GM21390 (cell line): ENCODE results near the gene AP1B1.
"Not testable (repeated sequence)": the region's sequence is repeated elsewhere in the genome, so short reads cannot be mapped to it uniquely, and the experiment has no call there.

ENCODE experiments used
- ATAC-seq: cut with Tn5 transposase; IDR thresholded peaks from one replicate; pipeline ENCODE4 v1.9.1; 2021; ENCODE audit not compliant: unreplicated experiment

The AP1B1 gene

GRCh38 chr22:29388759-29389090, 355 bp upstream of the AP1B1 start:
- peak; percentile 4 for ATAC-seq

DNA sequence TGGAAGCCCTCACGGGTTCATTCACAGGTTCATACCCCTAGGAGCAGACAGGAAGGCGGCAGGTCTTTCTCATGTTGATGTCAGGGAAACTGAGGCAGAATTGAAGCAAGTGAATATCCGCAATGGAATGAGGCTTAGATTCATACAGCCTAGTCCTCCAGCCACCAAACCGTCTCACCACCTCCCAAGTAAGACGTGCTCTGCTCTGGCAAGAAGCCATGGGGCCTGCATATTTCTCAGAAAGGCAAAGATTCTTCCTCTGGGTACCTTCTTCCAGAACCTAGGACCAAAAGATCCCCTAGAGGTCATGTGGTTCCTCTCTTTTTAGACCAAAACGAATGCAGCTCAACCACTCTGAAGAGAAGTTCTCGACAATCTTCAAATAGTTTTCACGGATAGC, 1.7 kb downstream of the AP1B1 start:
- no peak for ATAC-seq

- no peak for ATAC-seq
These were observed 2.6 kb downstream of the AP1B1 start for GRCh38 chr22:29385748-29386147.

DNA sequence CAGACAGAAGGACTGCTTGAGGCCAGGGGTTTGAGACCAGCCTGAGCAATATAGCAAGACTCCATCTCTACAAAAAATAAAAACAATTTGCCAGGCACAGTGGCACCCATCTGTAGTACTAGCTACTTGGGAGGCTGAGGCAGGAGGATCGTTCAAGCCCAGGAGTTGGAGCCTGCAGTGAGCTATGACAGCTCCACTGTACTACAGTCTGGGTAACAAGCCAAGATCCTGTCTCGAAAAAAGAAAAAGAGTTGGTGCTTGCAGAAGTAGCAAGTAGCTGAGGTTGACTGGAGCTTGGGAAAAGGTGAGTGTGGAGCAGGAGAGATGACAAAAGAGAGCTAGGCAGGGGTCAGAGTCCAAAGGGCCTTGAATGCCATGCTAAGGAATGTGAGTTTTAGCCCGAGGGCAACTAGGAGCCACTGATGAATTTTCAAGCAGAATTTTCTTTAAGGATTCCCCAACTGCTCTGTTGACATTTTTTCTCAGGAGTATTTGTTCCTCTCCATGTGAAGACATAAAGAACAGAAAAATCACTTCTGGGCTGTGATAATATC, 3.1 kb downstream of the AP1B1 start:
- ATAC-seq, result no peak

DNA sequence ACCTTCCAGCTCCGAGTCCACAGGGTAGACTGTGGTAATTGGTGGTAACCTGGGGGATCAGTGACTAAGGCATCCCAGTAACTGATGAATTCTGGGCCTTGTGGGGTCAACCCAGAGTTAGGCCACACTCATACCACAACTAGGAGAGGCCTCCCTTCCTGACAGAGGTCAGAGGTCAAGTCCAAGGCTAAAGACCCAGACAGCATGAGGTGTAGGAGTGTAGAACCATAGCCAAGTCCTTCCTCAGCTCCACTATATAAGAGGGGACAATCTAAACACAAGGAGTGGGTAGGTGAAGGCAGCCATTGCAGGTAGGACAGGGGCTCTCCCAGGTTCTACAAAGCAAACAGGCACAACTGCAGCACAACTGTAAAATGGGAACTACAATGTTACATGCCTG, 4.6 kb downstream of the AP1B1 start:
- no peak for ATAC-seq

DNA sequence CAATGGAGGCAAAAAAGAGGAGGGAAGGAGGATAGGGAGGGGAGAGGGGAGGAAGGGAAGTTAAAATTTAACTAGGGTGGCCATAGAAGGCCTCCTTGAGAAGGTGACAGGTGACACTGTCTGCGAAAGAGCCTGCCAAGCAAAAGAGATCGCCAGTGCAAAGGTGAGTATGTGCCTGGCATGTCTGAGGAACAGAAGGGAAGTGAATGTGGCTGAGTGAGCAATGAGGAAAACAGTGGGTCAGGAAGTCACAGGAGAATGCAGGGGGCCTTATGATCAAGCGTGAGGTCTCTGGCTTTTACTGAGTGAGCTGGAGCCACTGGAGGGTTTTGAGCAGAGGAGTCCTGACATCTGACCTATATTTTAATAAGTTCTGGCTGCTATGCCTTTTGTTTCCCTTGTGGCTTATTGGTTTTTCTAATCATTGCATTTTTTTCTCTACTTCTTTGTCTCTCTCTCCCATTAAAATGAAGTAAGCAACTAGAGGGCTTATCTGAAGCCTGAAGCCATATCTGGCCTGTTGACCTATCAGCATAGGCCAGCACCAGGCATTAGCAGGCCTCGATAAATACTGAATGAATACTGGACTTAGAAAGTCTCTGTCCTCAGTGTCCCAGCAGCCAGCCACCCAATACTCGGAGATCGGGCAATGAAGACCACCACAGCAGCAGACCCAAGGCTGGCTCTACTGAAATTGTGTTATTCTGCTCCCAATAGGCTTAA, 5.6 kb downstream of the AP1B1 start:
- ATAC-seq, result no peak

DNA sequence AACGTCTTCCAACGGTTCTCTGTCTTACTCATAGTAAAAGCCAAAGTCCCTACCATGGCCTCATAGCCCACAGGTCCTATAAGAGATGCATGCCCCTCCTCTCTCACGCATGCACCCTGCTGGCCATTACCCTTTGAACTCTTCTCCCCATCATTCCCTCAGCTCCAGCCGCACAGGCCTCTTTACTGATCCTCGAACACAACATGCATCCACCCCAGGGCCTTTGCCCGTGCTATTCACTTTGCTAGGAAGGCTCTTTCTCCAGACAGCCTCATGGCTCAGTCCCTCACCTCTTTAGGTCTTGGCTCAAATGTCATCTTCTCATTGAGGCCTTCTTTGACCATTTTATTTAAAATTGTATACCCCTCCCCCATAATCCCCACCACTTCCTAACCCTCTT, 7.5 kb downstream of the AP1B1 start:
- ATAC-seq, result no peak

GRCh38 chr22:29380032-29380781, 8.2 kb downstream of the AP1B1 start:
- ATAC-seq, result no peak

GRCh38 chr22:29379258-29379657, 9.1 kb downstream of the AP1B1 start:
- no peak for ATAC-seq

- no peak for ATAC-seq
These were observed 10.4 kb downstream of the AP1B1 start for GRCh38 chr22:29377979-29378378.

DNA sequence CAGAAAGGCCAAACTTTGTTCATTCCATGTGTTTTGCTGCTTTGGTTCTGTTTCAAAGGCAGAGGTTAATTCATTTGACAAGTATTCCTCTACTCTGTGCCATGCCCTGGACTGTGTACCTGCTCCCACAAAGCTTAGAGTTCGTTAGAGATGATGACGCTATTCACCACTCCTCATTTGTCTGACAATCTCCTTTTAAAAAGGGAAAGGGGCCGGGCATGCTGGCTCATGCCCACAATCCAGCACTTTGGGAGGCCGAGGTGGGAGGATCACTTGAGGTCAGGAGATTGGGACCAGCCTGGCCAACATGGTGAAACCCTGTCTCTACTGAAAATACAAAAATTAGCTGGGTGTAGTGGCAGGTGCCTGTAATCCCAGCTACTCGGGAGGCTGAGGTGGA, 11.7 kb downstream of the AP1B1 start:
- ATAC-seq, result not testable (repeated sequence)

- ATAC-seq, result no peak
These were observed 12.8 kb downstream of the AP1B1 start for GRCh38 chr22:29375398-29376076.

GRCh38 chr22:29374806-29375205, 13.6 kb downstream of the AP1B1 start:
- not testable (repeated sequence) for ATAC-seq

DNA sequence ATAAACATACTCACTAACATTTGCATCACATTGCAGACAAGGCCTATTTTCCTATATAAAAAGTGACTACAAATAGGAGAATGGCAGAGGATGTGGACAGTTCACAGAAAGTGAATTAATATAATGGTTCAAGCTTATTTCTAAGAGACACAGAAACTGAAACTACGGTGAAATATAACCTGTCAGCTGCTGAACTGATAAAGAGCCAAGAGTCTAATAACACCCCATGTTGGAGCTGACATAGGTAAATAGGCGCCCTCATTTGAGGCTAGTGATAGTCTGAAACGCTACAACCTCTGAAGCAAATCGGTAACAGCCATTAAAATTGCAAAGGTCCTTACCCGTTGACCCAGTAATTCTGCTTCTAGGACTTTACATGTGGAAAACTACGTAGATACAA, 14.0 kb downstream of the AP1B1 start:
- no peak for ATAC-seq

DNA sequence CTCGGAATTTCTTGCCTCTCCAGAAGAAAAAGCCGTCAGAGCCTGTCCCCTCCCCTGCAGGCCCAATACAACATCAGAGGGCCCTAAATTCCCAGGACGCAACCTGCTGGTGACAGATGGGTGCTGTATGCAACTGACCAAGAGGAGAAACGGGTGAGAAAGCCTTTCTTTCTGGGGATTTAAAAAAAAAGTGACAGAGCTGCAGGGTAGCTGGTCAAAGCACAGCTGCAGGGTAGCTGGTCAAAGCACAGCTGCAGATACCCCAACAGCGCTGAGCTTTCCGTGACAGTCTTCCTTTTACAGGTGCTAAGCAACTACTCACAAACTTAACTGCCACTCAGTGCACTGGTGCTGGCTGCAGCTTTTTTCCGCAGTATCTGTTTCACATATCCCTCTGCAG, 17.8 kb downstream of the AP1B1 start:
- no peak for ATAC-seq

DNA sequence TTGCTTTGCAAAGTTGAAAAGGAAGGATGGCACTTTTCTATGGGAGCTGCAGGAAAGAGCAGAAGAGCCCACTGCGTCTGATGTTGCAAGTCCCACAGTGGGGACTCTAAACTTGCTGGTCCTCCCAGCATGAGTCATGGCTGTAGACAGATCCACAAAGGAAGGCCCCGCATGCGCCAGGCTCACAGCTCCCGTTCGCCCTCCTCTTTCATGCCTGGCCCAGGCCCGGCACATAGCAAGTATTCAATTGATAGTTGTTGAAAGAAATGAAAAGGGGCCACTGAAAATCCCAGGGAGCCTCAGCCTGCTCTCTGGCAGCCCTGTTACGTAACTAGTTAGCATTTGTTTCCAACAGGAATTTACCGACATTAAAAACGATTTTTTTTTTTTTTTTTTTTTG, 18.9 kb downstream of the AP1B1 start:
- no peak for ATAC-seq

DNA sequence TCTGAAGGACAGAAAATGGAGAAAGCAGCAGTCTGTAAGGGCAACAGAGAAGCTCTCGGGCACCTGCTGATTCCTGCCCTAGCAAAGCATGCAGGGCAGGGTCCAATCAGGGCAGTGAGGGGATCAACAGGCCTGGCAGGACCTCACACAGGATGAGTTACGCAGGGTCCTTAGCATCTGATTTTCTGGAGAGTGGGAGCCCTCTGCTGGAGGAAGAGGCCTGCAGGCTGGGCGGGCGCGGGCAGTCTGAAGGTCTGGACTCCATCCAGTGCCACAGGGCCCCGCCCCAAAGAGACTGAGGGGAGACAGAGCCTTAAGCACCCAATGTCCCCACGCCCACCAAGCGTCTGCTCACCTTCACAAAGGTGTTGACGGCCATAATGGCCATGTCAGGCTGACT, 28.9 kb downstream of the AP1B1 start:
- ATAC-seq, result no peak

DNA sequence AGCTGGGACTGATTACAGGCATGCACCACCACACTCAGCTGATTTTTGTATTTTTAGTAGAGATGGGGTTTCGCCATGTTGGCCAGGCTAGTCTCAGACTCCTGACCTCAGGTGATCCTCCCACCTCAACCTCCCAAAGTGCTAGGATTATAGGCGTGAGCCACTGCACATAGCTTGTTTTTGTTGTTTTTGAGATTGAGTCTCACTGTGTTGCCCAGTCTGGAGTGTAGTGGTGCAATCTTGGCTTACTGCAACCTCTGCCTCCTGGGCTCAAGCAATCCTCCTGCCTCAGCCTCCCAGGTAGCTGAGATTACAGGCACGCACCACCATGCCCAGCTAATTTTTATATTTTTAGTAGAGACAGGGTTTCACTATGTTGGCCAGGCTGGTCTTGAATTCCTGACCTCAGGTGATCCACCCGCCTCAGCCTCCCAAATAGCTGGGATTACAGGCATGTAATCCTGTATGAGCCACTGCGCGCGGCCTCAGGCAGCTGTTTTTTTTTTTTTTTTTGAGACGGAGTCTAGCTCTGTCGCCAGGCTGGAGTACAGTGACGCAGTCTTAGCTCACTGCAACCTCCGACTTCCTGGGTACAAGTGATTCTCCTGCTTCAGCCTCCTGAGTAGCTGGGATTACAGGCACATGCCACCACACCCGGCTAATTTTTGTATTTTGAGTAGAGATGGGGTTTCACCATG, 31.0 kb downstream of the AP1B1 start:
- not testable (repeated sequence) for ATAC-seq

DNA sequence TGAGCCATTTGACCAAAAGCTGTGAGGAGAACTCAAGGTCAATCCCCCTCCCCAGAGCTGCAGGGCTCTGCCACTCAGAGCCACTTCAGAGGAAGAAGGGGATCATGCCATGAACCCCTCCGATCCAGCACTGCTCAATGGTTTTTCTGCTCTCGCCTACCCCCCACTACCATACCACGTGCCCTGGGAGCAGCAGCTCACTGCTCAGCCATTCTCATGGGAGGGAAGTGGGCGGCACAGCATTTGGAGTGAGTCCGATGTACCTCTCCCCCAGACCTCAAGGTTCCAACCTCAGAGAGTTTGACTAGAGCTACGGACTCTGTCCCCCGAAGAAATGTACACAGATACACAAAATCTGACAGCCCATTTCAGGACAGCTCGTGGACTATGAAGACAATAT, 34.5 kb downstream of the AP1B1 start:
- no peak for ATAC-seq

- ATAC-seq, result no peak
These were observed 35.1 kb downstream of the AP1B1 start for GRCh38 chr22:29353286-29353685.

DNA sequence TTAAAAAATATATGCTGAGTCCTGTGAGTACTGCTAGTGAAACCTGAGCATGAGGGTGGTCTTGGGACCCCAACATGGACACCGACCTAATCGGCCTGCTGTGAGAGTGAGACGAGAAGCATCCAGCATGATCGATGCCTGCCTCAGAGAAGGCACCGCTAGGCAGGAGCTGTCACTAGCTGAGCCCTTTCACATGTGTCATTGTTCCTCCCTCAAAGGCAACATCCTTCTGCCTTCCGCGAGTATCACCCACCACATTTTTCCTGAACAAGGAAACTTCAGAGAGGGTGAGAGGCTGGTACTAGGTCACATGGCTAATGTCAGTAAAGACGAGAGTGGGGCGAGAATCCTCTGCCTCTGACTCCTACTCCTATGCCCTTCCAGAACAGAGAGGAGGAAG, 35.6 kb downstream of the AP1B1 start:
- no peak for ATAC-seq
